ENCODE results near the gene KNL1.
"Not testable (repeated sequence)": the region's sequence is repeated elsewhere in the genome, so short reads cannot be mapped to it uniquely, and the experiment has no call there.

KNL1 gene, protein sequence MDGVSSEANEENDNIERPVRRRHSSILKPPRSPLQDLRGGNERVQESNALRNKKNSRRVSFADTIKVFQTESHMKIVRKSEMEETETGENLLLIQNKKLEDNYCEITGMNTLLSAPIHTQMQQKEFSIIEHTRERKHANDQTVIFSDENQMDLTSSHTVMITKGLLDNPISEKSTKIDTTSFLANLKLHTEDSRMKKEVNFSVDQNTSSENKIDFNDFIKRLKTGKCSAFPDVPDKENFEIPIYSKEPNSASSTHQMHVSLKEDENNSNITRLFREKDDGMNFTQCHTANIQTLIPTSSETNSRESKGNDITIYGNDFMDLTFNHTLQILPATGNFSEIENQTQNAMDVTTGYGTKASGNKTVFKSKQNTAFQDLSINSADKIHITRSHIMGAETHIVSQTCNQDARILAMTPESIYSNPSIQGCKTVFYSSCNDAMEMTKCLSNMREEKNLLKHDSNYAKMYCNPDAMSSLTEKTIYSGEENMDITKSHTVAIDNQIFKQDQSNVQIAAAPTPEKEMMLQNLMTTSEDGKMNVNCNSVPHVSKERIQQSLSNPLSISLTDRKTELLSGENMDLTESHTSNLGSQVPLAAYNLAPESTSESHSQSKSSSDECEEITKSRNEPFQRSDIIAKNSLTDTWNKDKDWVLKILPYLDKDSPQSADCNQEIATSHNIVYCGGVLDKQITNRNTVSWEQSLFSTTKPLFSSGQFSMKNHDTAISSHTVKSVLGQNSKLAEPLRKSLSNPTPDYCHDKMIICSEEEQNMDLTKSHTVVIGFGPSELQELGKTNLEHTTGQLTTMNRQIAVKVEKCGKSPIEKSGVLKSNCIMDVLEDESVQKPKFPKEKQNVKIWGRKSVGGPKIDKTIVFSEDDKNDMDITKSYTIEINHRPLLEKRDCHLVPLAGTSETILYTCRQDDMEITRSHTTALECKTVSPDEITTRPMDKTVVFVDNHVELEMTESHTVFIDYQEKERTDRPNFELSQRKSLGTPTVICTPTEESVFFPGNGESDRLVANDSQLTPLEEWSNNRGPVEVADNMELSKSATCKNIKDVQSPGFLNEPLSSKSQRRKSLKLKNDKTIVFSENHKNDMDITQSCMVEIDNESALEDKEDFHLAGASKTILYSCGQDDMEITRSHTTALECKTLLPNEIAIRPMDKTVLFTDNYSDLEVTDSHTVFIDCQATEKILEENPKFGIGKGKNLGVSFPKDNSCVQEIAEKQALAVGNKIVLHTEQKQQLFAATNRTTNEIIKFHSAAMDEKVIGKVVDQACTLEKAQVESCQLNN (N-terminal part only)

DNA sequence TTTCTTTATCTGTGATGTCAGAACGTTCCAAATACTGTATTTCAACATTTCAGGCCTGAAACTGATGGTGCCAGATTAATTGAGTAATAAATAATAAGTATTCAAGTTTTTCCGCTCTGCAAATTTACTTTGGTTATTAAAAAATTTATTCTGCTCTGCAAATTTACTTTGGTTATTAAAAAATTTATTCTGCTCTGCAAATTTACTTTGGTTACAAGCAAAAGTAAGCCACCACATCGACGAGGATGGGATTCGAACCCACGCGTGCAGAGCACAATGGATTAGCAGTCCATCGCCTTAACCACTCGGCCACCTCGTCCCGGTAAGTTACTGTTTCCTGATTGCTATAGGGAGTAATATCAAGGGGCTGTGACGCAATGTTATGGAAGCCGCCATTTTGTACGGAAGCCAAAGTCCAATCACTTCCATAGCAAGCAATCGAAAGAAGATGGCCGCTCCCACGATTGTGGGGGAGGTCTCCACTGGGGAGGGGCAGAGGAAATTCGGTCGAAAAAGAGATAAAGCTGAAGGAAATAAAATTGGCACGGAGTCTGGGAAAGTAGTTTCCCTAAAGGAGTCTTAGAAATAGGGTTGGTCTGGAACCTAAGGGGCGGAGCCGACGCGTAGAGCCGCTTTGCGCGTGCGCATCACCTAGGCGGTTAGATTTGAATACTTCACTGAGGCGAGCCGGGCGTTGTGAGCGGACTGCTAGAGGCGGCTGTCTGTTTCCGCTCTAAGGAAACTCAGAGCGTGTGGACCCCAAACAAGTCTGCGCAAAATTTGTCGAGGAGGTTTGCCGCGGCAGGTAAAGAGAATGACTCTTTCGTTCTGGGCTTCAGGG lies at the start of gene KNL1:
KNL1 (plus strand) TSS at position 662 of the 841 bp plus-strand sequence. CDS start 8,683 bp downstream, outside the sequence.
- peak; percentile 72 to 79 (median 75) for DNase-seq (ENCODE audit: low read depth in 3 of 3)

DNA sequence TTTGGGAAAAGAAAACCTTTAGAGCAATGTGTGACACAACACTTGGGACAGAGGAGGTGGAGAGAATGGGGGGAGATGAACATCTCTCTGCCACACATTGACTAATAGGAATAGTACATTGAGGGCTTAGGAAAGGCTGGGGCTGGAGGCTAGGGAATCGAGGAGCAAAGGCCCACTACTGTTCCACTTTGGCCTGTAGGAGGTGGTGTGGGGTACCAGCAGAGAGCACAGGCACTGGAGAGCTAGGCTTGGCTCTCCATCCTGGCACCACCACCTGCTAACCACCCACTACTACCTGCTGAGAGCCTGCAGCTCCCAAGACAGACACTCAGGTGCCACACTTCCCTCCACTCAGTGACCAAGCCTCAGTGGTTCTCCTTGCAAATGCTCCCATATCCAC lies 48.6 kb upstream of the KNL1 start:
- DNase-seq (ENCODE audit: low read depth in 3 of 3): no peak

DNA sequence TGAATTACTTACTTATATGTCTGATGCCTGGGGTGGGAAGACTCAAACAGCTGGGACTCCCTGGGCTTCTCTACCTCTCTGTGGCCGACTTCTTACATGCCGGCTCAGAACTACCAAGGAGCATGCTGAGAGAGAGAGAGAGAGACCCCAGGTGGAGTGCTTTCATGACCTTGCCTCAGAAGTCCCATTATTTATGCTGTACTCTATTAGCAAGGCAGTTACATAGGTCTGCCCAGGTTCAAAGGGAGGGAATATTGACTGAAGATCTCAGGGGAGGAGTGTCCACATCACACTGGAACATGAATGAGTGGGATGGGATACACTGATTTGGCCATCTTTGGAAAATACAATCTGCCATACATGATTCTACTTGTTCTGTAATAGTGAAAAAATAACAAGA lies 45.4 kb upstream of the KNL1 start:
- DNase-seq (ENCODE audit: low read depth in 3 of 3): no peak

DNA sequence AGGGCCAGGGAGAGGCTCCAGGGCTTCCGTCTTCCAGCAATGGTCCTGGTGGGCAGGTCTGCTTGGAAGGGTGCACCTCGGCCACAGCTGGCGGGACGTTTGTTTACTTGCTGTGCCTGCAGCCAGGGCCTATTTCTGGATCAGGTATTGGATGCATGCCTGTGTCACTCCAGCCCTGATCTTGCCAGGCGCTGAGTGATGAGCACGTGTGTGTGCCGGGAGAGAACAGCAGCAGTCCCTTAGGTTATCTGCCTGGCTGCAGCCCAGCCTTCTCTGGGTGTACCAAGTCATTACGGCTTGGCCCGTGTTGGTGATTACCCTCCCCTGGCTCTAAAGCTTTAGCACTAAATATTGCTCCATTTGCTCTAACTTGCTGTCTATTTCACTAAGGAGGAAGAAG lies 44.2 kb upstream of the KNL1 start:
- no peak for DNase-seq (ENCODE audit: low read depth in 3 of 3)

DNA sequence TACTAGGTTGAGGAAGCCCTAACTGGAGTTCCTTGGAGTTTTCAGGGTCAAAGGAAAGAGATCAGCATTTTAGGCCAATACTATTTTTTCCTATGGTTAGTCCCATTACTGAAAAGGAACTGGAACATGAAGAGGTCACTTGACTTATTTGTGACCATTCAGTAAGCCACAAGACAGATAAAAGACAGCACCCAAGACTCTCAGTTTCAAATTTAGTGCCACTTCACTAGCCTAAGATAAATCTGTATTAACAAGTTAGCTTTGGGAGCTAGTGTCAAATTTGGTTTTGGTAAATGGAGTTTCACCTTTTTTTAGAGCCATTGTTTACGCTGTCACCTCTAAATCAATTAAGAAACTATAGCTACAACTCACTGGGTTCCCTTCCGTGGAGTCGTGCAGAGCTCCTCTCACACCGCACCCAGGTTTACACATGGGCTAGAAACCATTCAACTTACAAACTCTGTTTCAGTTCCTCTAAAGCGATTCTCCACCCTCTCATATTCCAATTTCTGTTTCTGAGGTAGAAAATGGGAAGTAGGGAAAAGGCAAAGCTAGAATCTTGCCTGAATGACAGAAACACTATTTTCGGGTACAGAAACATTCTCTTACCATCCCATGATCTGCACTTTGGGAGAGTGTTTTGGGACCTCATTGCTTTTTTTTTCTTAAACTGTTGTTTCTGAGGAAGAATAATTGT lies 43.6 kb upstream of the KNL1 start:
- DNase-seq (ENCODE audit: low read depth in 3 of 3): no peak

DNA sequence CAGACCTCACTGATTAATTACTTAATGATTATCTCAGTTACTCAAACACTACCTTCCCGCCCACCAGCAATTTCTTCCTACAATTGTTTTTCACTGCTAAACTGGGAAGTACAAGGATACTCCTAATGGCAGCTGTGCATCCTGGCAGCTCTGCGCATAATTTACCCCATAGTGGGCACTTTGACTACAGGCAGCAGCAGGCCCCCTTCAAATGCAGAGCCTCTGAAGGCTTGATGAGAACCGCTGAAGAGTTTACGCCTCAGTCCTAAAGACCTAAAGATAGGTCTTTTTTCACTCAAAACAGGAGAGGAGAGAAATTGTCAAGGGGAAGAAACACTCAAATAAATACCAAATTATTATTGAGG lies 39.9 kb upstream of the KNL1 start:
- no peak for DNase-seq (ENCODE audit: low read depth in 3 of 3)

DNA sequence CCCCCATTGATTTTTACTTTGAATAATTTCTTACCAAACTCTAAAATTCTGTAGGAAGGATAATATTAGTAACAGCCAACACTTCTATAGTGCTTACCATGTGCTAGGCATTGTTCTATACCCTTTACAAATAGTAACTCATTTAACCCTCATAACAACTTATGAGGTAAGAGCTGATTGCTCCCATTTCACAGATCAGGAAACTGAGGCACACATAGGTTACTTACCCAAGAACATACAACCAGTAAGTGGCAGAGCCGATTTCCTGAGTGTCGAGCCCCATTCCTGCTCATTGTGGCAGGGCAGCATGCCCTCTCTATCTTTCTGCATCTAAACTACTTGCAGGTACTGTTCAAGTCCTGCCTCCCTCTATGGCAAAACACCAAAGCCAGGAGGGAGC lies 38.2 kb upstream of the KNL1 start:
- DNase-seq (ENCODE audit: low read depth in 3 of 3): no peak

DNA sequence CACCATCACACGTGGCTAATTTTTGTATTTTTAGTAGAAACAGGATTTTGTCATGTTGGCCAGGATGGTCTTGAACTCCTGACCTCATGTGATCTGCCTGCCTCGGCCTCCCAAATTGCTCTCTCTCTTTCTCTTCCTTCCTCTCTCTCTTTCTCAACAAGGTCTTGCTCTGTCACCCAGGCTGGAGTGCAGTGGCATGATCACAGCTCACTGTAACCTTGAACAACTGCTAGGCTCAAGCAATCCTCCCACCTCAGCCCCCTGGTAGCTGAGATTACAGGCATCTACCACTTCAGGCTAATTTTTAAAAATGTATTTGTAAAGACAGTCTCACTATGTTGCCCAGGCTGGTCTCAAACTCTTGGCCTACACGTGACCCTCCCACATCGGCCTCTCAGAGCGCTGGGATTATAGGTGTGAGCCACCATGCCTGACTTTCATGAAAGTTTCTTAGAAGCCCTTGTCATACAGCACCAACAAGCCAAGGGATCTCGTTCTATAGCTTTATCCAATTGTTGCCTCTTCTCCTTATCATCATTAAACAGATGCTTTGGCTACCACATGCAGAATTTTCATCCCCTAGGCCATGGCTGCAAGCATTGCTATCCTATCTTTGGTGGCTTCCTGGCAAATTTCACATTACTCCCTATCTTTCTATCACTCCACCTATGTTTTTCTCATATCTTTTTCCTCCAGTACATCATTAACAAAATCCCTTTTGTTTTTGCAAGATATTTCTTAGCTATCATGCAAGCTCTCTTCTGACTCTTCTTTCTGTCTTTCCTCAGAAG lies 34.9 kb upstream of the KNL1 start:
- no peak for DNase-seq (ENCODE audit: low read depth in 3 of 3)

DNA sequence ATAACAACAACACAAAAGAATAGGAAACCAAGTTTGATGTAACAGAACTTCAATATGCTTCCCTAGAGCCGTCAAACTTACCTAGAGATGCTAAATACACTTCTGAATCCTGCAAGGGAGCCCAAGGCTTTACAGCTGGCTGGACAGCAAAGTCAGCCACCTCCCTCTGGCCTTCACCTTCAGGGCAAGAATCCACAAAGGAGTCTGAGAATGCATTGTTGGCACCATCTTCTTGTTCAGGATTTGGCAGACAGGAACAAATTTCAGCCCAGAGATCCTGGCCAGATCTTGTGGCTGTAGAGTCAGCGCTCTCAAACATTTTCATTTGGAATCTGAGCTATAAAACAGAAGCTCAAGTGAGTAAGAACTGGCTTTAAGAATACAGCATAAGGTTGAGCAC lies 31.4 kb upstream of the KNL1 start:
- DNase-seq (ENCODE audit: low read depth in 3 of 3): no peak

DNA sequence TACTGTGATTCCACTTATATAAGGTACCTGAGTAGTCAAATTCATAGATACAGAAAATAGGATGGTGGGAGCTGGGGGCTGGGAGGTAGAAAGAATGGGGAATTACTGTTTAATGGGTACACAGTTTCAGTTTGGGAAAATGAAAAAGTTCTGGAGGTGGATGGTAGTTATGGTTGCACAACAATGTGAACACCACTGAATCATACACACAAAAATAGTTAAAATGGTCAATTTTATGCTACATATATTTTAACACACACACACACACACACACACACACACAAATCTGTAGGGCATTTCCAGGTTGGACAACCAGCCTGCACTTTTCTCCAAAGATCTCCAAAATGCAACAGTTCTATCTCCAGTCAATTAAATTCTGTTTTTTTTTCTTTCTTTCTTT lies 30.6 kb upstream of the KNL1 start:
- DNase-seq (ENCODE audit: low read depth in 3 of 3): no peak

DNA sequence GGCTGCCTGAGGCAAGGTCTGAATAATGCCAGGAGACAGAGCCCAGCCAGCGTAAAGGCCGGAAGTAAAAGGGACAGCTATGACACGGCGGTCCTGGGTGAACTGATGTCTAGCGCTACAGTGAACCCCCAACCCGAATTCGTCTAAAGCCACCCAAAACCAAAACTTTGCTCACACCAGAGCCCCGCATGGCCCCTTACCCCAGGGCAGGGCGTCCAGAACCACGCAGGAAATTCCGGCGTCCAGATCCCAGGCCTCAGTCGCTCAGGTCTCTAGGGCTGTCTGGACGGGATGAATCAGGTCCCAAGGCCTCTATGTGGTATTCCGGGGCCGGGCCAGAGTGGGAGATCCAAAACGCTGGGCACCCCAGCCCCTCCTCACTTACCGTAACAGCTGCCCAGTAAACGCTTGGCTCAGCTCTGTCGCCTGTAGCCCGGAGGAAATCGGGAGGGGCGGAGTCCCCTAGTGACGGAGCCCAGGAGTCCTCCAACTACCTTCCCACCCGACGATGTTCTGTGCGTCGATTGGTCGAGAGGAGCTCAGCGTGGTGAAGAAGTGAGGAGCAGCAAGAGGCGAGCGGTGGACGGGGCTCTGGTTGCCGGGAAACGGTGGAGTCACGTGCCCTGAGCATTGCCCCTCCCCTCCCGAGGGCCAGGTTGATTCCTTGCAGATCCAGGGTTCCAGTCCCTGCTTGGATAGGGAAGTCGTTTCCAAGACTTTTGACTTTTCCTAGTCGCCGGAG lies 29.3 kb upstream of the KNL1 start, which contains the start of gene CCDC32:
CCDC32 (minus strand) TSS at position 452 of the 742 bp plus-strand sequence. CDS start 2,027 bp downstream, outside the sequence.
- DNase-seq (ENCODE audit: low read depth in 3 of 3): peak; percentile 86 to 91 (median 90)

DNA sequence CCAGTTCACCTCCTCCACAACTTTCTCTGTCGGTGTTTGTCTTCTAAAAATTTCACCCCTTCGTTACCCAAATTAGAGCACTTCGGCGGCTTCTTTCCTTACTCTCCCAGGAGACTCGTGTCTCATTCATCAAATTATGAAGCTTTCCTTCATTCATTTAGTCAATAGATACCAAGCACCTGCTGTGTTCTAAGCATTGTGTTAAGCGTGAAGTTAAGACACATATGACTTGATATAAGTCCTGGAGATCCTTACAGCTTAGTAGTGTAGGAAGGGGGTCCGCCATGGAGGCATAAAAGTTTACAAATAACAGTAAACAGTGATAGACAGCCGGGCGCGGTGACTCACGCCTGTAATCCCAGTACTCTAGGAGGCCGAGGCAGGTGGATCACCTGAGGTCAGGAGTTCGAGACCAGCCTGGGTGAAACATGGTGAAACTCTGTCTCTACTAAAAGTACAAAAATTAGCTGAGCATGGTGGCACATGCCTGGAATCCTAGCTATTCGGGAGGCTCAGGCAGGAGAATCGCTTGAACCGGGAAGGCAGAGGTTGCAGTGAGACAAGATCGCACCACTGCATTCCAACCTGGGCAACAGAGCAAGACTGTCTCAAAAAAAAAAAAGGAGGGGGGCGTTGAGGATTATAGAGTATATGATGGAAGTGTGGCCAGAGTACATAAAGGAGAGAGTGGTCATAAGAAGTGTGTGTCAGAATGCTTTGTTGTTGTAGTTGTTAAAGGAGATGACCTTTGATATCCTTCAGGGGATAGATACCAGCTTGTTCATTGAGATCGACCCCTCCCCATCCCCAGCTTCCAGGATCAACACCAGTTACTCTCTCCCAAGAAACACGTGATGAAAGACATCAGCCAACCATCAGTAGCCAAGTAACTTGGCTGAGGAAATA lies 28.5 kb upstream of the KNL1 start:
- no peak for DNase-seq (ENCODE audit: low read depth in 3 of 3)

DNA sequence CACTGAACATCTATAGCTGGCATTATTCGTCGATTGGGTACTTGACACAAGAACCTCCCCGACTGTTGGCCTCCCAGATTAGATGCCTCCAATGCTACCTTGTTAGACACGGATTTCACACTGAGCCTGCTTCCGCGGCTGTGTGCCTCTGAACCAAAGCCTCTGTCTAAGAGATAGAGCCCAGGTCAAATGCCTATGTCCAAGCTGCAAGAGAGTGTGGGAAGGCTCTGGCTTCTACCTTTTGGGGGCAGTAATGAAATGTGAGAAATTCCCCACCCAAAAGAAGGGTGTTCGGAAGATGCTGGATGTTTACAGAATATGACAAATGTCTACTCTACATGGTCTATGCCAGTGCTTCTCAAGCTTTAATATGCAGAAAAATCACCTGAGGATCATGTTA lies 26.9 kb upstream of the KNL1 start:
- DNase-seq (ENCODE audit: low read depth in 3 of 3): no peak

DNA sequence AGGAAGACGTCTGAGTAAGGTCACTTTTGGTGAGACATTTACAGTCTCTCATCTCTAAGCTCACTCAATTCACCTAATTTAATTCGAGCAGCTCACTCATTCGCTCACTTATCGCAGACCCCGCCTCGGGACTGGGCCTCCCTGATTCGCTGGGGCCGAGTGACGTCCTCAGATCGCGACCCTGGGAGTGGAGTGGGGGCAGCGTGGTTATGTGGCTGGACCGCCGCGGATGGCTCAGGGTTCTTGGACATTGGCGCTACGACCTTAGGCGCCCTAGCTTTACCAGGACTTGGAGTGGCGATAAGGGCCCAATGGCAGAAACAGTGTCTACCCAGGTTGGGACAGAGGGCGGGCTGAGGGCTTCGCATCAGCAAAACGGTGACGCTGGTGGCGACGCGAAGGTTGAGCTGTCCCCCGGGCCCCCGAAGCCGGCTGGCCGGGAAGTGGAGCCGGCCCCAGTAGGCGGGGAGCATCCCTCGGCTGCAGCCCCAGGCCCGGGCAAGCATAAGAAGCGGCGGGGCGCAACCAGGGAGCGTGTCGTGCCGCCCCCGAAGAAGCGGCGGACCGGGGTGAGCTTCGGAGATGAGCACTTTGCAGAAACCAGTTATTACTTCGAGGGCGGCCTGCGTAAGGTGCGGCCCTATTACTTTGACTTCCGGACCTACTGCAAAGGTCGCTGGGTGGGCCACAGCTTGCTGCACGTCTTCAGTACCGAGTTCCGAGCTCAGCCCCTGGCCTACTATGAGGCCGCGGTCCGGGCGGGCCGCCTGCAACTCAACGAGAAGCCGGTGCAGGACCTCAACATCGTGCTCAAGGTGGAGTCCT lies 24.7 kb upstream of the KNL1 start, which contains the start of gene RPUSD2:
RPUSD2 (plus strand) TSS at position 171 of the 825 bp plus-strand sequence; CDS start at position 210, 39 bp downstream.
- DNase-seq (ENCODE audit: low read depth in 3 of 3): peak; percentile 80 to 89 (median 86)

DNA sequence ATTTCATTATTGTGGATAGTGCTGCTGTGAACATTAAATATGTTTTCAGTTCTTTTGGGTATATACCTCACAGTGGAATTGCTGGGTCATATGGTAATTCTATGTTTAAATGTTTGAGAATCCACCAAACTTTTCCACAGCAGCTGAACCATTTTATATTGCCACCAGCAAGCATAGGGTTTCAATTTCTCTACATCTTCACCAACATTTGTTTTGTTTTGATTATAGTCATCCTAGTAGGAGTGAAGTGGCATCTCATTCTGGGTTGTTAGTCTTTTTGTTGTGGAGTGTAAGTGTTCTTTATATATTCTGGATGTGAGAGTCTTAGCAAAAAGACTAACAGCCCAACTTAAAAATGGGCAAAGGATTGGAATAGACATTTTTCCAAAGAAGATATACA lies 18.9 kb upstream of the KNL1 start:
- no peak for DNase-seq (ENCODE audit: low read depth in 3 of 3)

DNA sequence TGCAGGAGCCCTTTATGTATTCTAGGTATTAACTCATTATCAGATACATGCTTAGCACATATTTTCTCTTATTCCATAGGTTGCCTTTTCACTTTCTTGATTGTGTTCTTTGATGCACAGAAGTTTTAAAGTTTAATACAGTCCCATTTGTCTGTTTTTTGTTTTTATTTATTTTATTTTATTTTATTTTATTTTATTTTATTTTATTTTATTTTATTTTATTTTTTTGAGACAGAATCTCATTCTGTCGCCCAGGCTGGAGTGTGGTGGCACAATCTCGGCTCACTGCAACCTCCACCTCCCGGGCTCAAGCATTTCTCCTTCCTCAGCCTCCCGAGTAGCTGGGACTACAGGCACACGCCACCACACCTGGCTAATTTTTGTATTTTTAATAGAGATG lies 17.1 kb upstream of the KNL1 start:
- not testable (repeated sequence) for DNase-seq (ENCODE audit: low read depth in 3 of 3)

DNA sequence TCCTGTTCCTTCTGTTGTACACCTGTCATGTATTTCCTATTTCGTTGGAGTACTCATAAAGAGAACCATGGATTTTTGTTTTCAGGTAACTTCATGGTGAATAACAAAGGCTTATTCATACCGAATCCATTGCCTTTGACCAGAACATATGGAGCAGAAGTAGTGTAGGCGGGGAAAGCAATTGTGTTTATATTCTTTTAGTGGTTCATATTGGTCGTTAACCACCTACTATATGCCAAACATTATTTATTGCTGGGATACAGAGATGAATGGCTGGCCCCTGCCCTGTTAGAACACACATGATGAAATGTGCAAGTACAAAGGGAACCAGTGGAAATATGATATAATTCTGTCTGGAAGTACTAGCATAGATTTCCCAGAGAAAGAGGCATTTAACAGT lies 15.2 kb upstream of the KNL1 start:
- no peak for DNase-seq (ENCODE audit: low read depth in 3 of 3)

Data from stimulated activated CD4-positive, alpha-beta T cell treated with anti-CD3 and anti-CD28 coated beads, TNF-alpha, amount 100 ng/mL, for 4 hours (primary cell).